OCI-LY1 (cell line): Measurements from ENCODE around the gene ZNRD2.

Source experiments
- H2AFZ ChIP-seq: fragments of 200-600 bp; sonication (generic), shearing (Covaris generic); 2 replicates; pipeline ENCODE4 v1.6.0; 2014; ENCODE audit warnings: antibody characterized with exemption, mild to moderate bottlenecking, low read length
- H3F3A ChIP-seq: fragments of 200-600 bp; sonication (generic), shearing (Covaris generic); 2 replicates; pipeline ENCODE4 v1.6.0; 2014; ENCODE audit warnings: mild to moderate bottlenecking, antibody characterized with exemption, low read length, moderate library complexity; ENCODE audit not compliant: insufficient read depth
- H3K27ac ChIP-seq: fragments of 200-600 bp; sonication (generic); 2 replicates; pipeline ENCODE4 v1.5.1; 2014; ENCODE audit warnings: low read length, mixed run types, mild to moderate bottlenecking, low read depth; ENCODE audit not compliant: poor library complexity, severe bottlenecking
- H3K27me3 ChIP-seq: fragments of 200-600 bp; sonication (generic); 2 replicates; pipeline ENCODE4 v1.6.0; 2014; ENCODE audit warnings: antibody characterized with exemption, mild to moderate bottlenecking, low read length, moderate library complexity; ENCODE audit not compliant: insufficient read depth
- H3K36me3 ChIP-seq: fragments of 200-600 bp; sonication (generic); 2 replicates; pipeline ENCODE4 v1.6.1; 2014; ENCODE audit warnings: mild to moderate bottlenecking, antibody characterized with exemption, low read length, moderate library complexity, mixed read lengths; ENCODE audit not compliant: insufficient read depth
- H3K4me1 ChIP-seq: fragments of 200-600 bp; sonication (generic); 2 replicates; pipeline ENCODE4 v1.5.1; 2014; ENCODE audit warnings: mild to moderate bottlenecking, low read length, moderate library complexity; ENCODE audit not compliant: insufficient read depth, severe bottlenecking
- H3K4me2 ChIP-seq: fragments of 200-600 bp; sonication (generic), shearing (Covaris generic); 2 replicates; pipeline ENCODE4 v1.6.1; 2014; ENCODE audit warnings: low read length
- H3K4me3 ChIP-seq: fragments of 200-600 bp; sonication (generic); 2 replicates; pipeline ENCODE4 v1.5.1; 2014; ENCODE audit warnings: low read length, low read depth, mild to moderate bottlenecking, mixed read lengths; ENCODE audit not compliant: poor library complexity, severe bottlenecking
- H3K79me2 ChIP-seq: fragments of 200-600 bp; shearing (Covaris generic); 2 replicates; pipeline ENCODE4 v1.6.1; 2016; ENCODE audit warnings: mixed run types, low read length, mixed read lengths; ENCODE audit not compliant: insufficient read depth
- H3K9ac ChIP-seq: fragments of 200-600 bp; sonication (generic), shearing (Covaris generic); 2 replicates; pipeline ENCODE4 v1.6.1; 2014; ENCODE audit warnings: mild to moderate bottlenecking, low read length, mixed read lengths
- H3K9me2 ChIP-seq: fragments of 200-600 bp; sonication (generic), shearing (Covaris generic); 2 replicates; pipeline ENCODE4 v1.6.1; 2014; ENCODE audit warnings: low read depth, mild to moderate bottlenecking, low read length, mixed read lengths
- H3K9me3 ChIP-seq: fragments of 200-600 bp; shearing (Covaris generic); 2 replicates; pipeline ENCODE4 v1.6.1; 2014; ENCODE audit warnings: low read length, mixed read lengths
- H4K20me1 ChIP-seq: fragments of 200-600 bp; sonication (generic), shearing (Covaris generic); 2 replicates; pipeline ENCODE4 v1.6.0; 2016; ENCODE audit warnings: mild to moderate bottlenecking, low read length; ENCODE audit not compliant: insufficient read depth
- CTCF ChIP-seq: fragments of 200-600 bp; sonication (generic), shearing (Covaris generic); IDR thresholded peaks from 2 replicates; pipeline ENCODE4 v1.5.1; 2017; ENCODE audit warnings: mild to moderate bottlenecking, antibody characterized with exemption, low read length, moderate library complexity, mixed read lengths
- EZH2 ChIP-seq: fragments of 200-600 bp; sonication (generic), shearing (Covaris generic); IDR thresholded peaks from 2 replicates; pipeline ENCODE4 v1.8.0; 2017; ENCODE audit warnings: borderline replicate concordance, mixed run types, mild to moderate bottlenecking, antibody characterized with exemption, low read length, moderate library complexity, mixed read lengths

The ZNRD2 gene

GRCh38 chr11:65538232-65538914, 31.9 kb upstream of the ZNRD2 start:
- H3K79me2 ChIP-seq = no peaks in the 10 kb centered on the region
- peaks cover 14% of the 10 kb centered on the region for H3K4me1 ChIP-seq
- H3K9ac ChIP-seq = no peak overlapping the region
- H3F3A ChIP-seq = no peaks in the 10 kb centered on the region
- no peak overlapping the region for H3K4me3 ChIP-seq
- H3K4me2 ChIP-seq = no peak overlapping the region
- H3K36me3 ChIP-seq = peaks cover 11% of the 10 kb centered on the region; the same call in 1 of the 2 replicates
- H3K27ac ChIP-seq = no peak overlapping the region
- no peak overlapping the region for H2AFZ ChIP-seq
- no peaks in the 10 kb centered on the region for H3K9me3 ChIP-seq
- no peaks in the 10 kb centered on the region for H3K27me3 ChIP-seq
- TF ChIP-seq EZH2 = no peak
- no peak for TF ChIP-seq CTCF
- H4K20me1 ChIP-seq = no peaks in the 10 kb centered on the region
- H3K9me2 ChIP-seq = no peaks in the 10 kb centered on the region

- H3K9ac ChIP-seq = peak overlapping the region; percentile 52; the same call in 1 of the 2 replicates
Observed at GRCh38 chr11:65538915-65539743, 31.1 kb upstream of the ZNRD2 start.

GRCh38 chr11:65539744-65540289, 30.5 kb upstream of the ZNRD2 start:
- Histone ChIP-seq H3K4me3 (peak overlapping the region; percentile 66), H3K27me3 (no peaks in the 10 kb centered on the region), H3K9me2 (no peaks in the 10 kb centered on the region), H3K4me2 (peak overlapping the region; percentile 69), H3K36me3 (peaks cover 9% of the 10 kb centered on the region; the same call in 1 of the 2 replicates), H3K9ac (peak overlapping the region; percentile 52), H4K20me1 (no peaks in the 10 kb centered on the region), H3K9me3 (no peaks in the 10 kb centered on the region), H2AFZ (no peak overlapping the region), H3K27ac (peak overlapping the region; percentile 39), H3K79me2 (no peaks in the 10 kb centered on the region), H3K4me1 (peaks cover 14% of the 10 kb centered on the region), H3F3A (no peaks in the 10 kb centered on the region)
- TF ChIP-seq CTCF = no peak
- no peak for TF ChIP-seq EZH2

More at GRCh38 chr11:65538915-65539743, 31.1 kb upstream of the ZNRD2 start:
- Histone ChIP-seq H3K4me3 (peak overlapping the region; percentile 66), H3K9me3 (no peaks in the 10 kb centered on the region), H3K27me3 (no peaks in the 10 kb centered on the region), H3F3A (no peaks in the 10 kb centered on the region), H4K20me1 (no peaks in the 10 kb centered on the region), H3K79me2 (no peaks in the 10 kb centered on the region), H2AFZ (no peak overlapping the region), H3K4me1 (peaks cover 14% of the 10 kb centered on the region), H3K36me3 (peaks cover 9% of the 10 kb centered on the region; the same call in 1 of the 2 replicates), H3K9me2 (no peaks in the 10 kb centered on the region), H3K27ac (peak overlapping the region; percentile 39), H3K4me2 (peak overlapping the region; percentile 69)
- TF ChIP-seq CTCF (no peak), EZH2 (no peak)
